ENCODE results near the gene TNRC6C.

Gene TNRC6C

DNA sequence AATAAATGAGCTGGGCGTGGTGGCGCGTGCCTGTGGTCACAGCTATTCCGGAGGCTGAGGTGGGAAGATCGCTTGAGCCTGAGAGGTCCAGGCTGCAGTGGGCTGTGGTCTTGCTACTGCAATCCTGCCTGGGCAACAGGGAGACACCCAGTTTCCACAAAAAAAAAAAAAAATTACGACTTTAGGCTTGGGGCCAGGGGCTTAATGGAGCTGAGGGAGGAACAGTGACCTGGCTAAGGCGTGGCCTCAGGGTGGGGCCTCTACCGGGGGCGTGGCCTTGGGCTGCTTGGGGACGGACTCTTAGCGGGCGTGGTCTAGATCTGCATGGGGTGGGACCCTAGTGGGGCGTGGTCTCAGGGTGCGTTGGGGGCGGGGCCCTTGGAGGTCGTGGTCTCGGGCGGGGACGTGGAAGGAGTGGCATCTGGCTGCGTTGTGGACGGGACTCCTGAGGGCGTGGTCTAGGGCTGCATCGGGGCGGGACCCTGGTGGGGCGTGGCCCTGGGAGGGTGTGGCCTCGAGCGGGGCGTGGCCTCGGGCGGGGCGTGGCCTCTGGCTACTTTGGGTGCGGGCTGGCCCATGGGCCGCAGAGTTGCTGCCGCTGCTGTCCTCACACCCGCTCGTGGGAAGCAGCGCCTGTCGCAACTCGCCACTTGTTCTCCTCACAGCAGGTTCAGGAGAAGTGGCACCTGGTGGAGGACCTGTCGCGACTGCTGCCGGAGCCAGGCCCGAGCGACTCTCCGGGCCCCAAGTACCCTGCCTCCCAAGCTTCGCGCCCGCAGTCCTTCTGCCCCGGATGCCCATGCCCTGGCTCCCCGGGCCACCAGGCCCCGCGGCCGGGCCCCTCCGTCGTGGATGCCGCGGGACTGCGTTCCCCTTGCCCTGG is 181.9 kb downstream of the TNRC6C start:
- TF ChIP-seq, protein P1, sequence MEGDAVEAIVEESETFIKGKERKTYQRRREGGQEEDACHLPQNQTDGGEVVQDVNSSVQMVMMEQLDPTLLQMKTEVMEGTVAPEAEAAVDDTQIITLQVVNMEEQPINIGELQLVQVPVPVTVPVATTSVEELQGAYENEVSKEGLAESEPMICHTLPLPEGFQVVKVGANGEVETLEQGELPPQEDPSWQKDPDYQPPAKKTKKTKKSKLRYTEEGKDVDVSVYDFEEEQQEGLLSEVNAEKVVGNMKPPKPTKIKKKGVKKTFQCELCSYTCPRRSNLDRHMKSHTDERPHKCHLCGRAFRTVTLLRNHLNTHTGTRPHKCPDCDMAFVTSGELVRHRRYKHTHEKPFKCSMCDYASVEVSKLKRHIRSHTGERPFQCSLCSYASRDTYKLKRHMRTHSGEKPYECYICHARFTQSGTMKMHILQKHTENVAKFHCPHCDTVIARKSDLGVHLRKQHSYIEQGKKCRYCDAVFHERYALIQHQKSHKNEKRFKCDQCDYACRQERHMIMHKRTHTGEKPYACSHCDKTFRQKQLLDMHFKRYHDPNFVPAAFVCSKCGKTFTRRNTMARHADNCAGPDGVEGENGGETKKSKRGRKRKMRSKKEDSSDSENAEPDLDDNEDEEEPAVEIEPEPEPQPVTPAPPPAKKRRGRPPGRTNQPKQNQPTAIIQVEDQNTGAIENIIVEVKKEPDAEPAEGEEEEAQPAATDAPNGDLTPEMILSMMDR (IDR thresholded peaks at IDR 0.05; ENCODE audit: low read depth, low read length) = no peak
- DNase-seq (ENCODE audit: extremely low read depth, low read depth) = peak; percentile 8

DNA sequence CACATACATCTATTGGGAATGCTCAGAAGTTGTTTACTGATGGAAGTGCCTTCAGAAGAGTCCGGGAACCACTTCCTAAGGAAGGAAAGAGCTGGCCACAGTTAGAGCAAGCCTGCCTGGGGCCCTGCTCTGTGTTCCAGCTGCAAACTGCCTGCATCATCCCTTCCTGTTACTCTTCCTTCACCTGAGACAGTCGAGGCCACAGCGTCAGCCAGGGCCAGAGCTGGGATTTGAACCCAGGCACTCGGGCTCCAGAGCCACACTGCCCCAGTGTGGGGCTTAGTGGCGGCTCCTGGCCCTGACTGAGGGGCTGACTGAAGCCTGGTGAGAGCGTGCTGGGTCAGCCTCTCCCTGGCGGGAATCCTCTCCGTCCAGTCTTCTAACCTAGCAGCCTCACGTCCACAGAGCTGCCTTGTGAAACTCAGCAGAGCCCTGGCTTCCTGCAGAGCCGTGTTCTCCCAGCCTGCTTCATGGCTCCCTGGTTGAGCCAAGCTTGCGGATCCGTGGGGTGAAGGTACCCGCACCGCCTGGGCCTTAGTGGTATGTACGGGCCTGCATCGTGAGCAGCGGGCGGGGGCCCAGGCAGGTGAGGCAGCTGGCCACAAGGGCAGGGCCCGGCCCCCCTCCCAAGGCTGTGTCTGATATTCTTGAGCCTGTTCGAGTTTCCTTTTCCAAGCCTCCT is 183.1 kb downstream of the TNRC6C start:
- no peak for DNase-seq (ENCODE audit: extremely low read depth, low read depth)
- TF ChIP-seq, protein P1 (IDR thresholded peaks at IDR 0.05; ENCODE audit: low read depth, low read length) = no peak

- TF ChIP-seq, protein P1 (IDR thresholded peaks at IDR 0.05; ENCODE audit: low read depth, low read length) = no peak
- DNase-seq (ENCODE audit: extremely low read depth, low read depth) = no peak
Measured at GRCh38 chr17:78142119-78142861, 183.8 kb downstream of the TNRC6C start.

- TF ChIP-seq, protein P1 (IDR thresholded peaks at IDR 0.05; ENCODE audit: low read depth, low read length) = no peak
Measured at GRCh38 chr17:78143214-78144146, 185.0 kb downstream of the TNRC6C start.

GRCh38 chr17:78144147-78144719 is 185.7 kb downstream of the TNRC6C start:
- TF ChIP-seq, protein P1 (IDR thresholded peaks at IDR 0.05; ENCODE audit: low read depth, low read length) = peak; percentile 4
- peak; percentile 67 for DNase-seq (ENCODE audit: extremely low read depth, low read depth)

More at GRCh38 chr17:78143214-78144146, 185.0 kb downstream of the TNRC6C start:
- no peak for DNase-seq (ENCODE audit: extremely low read depth, low read depth)
